Measurements from ENCODE around the gene SEMA4A.

The SEMA4A gene

GRCh38 chr1:156153362-156153761, at the start of gene SEMA4A:
SEMA4A (plus strand) TSS chr1:156153585; CDS start chr1:156154579, 994 bp downstream.
- TF ChIP-seq CTCF (IDR thresholded peaks at IDR 0.05; ENCODE audit: low read depth, low read length, missing control alignments), result no peak
- Histone ChIP-seq H3K36me3 (replicated peaks) (no peaks in the 10 kb centered on the region), H3K4me3 (ENCODE audit: low read depth, low read length) (no peak within 1 kb of the TSS), H3K27ac (no peak within 1 kb of the TSS), H3K27me3 (replicated peaks) (peaks cover 8% of the 10 kb centered on the region)
- DNase-seq, result no peak
- in situ Hi-C loops (cut with HindIII; ENCODE audit: low pct_ligation_motif_present, low sequenced_read_pairs), result no loop called here

- no peak for TF ChIP-seq CTCF (IDR thresholded peaks at IDR 0.05; ENCODE audit: low read depth, low read length, missing control alignments)
- peak overlapping the region; percentile 67 for H3K27ac ChIP-seq
- no peaks in the 10 kb centered on the region for H3K36me3 ChIP-seq (replicated peaks)
- in situ Hi-C loops (cut with HindIII; ENCODE audit: low pct_ligation_motif_present, low sequenced_read_pairs), result no loop called here
- peak; percentile 86 for DNase-seq
- H3K4me3 ChIP-seq (ENCODE audit: low read depth, low read length), result no peak overlapping the region
- no peaks in the 10 kb centered on the region for H3K27me3 ChIP-seq (replicated peaks)
Observed at GRCh38 chr1:156104065-156104810, 49.1 kb upstream of the SEMA4A start.

GRCh38 chr1:156104861-156105832, 48.2 kb upstream of the SEMA4A start:
- Histone ChIP-seq H3K27me3 (replicated peaks) (no peaks in the 10 kb centered on the region), H3K27ac (peak overlapping the region; percentile 67), H3K4me3 (ENCODE audit: low read depth, low read length) (no peak overlapping the region), H3K36me3 (replicated peaks) (no peaks in the 10 kb centered on the region)
- in situ Hi-C loops (cut with HindIII; ENCODE audit: low pct_ligation_motif_present, low sequenced_read_pairs), result no loop called here
- no peak for TF ChIP-seq CTCF (IDR thresholded peaks at IDR 0.05; ENCODE audit: low read depth, low read length, missing control alignments)
- no peak for DNase-seq

- Histone ChIP-seq H3K36me3 (replicated peaks) (no peaks in the 10 kb centered on the region), H3K4me3 (ENCODE audit: low read depth, low read length) (peak overlapping the region; percentile 30), H3K27ac (peak overlapping the region; percentile 78), H3K27me3 (replicated peaks) (no peaks in the 10 kb centered on the region)
- in situ Hi-C loops (cut with HindIII; ENCODE audit: low pct_ligation_motif_present, low sequenced_read_pairs), result no loop called here
- no peak for TF ChIP-seq CTCF (IDR thresholded peaks at IDR 0.05; ENCODE audit: low read depth, low read length, missing control alignments)
- no peak for DNase-seq
Observed at GRCh38 chr1:156106624-156107488, 46.5 kb upstream of the SEMA4A start.

GRCh38 chr1:156108057-156108456, 45.3 kb upstream of the SEMA4A start:
- DNase-seq, result no peak
- H3K27me3 ChIP-seq (replicated peaks), result no peaks in the 10 kb centered on the region
- in situ Hi-C loops (cut with HindIII; ENCODE audit: low pct_ligation_motif_present, low sequenced_read_pairs), result no loop called here
- TF ChIP-seq CTCF (IDR thresholded peaks at IDR 0.05; ENCODE audit: low read depth, low read length, missing control alignments), result no peak
- H3K4me3 ChIP-seq (ENCODE audit: low read depth, low read length), result no peak overlapping the region
- H3K36me3 ChIP-seq (replicated peaks), result no peaks in the 10 kb centered on the region
- no peak overlapping the region for H3K27ac ChIP-seq

Measured in brain microvascular endothelial cell (primary cell).